Lower lobe of right lung (tissue), 2 donors: ENCODE results near the gene MIOS. TPM values are rescaled to one million over a fixed set of nuclear protein-coding genes. Genes with fewer than 3 reads are reported as not detected.
"Not testable (repeated sequence)": the region's sequence is repeated elsewhere in the genome, so short reads cannot be mapped to it uniquely, and the experiment has no call there.

Experiments used
- ATAC-seq, 2 donors: fragments of 200-7000 bp; cut with Tn5 transposase; one replicate each; pipeline ENCODE4 v1.9.1; 2020 to 2022; ENCODE audit warnings: mild to moderate bottlenecking in 2 of 2, moderate library complexity in 2 of 2
- DNase-seq: peaks from one replicate; pipeline ENCODE4 v3.0.0-alpha.2; 2020
- H3K27ac ChIP-seq: fragments of 200-600 bp; one replicate; pipeline ENCODE4 v1.8.0; 2022
- H3K27me3 ChIP-seq: fragments of 200-600 bp; one replicate; pipeline ENCODE4 v1.8.0; 2022; ENCODE audit warnings: low read depth
- H3K36me3 ChIP-seq: fragments of 200-600 bp; one replicate; pipeline ENCODE4 v1.8.0; 2022; ENCODE audit warnings: mild to moderate bottlenecking
- H3K4me1 ChIP-seq: fragments of 200-600 bp; one replicate; pipeline ENCODE4 v1.8.0; 2022
- H3K4me3 ChIP-seq: fragments of 200-600 bp; one replicate; pipeline ENCODE4 v1.8.0; 2022; ENCODE audit warnings: mild to moderate bottlenecking
- H3K9me3 ChIP-seq: fragments of 200-600 bp; one replicate; pipeline ENCODE4 v1.8.0; 2022
- CTCF ChIP-seq: fragments of 200-600 bp; IDR thresholded peaks from one replicate; pipeline ENCODE4 v1.8.0; 2022; ENCODE audit warnings: antibody characterized with exemption, mild to moderate bottlenecking
- intact Hi-C: fragments of 100-400 bp; cut with DNase I; formaldehyde crosslinking; loops from one replicate; pipeline ENCODE4 v1.11.0; 2022
- total RNA-seq: library from RNA; stranded (reverse); fragmentation: NEBNext Ultra II Directional; extraction: Animal tissue kit (Norgen Biotek cat#: 25700); gene quantifications from one replicate; pipeline ENCODE4 v1.2.1, GENCODE V29; 2021
- donor health status: DM: no; HTN: yes; CAD: no; lungs with severe emphysema.

MIOS gene
- total RNA-seq, 1 donor from 2014 or later: 28.8 TPM

GRCh38 chr7:7553386-7553785 is 13.3 kb upstream of the MIOS start:
- ATAC-seq: no peak
- H3K27me3 ChIP-seq: no peaks in the 10 kb centered on the region
- intact Hi-C loops: no loop called here
- H3K4me1 ChIP-seq: no peaks in the 10 kb centered on the region
- H3K9me3 ChIP-seq: no peaks in the 10 kb centered on the region
- no peak for DNase-seq
- no peak overlapping the region for H3K27ac ChIP-seq
- no peak overlapping the region for H3K4me3 ChIP-seq
- H3K36me3 ChIP-seq: no peaks in the 10 kb centered on the region
- no peak for TF ChIP-seq CTCF

GRCh38 chr7:7554021-7554432 is 12.7 kb upstream of the MIOS start:
- ATAC-seq (no peak), DNase-seq (no peak)
- H3K4me1 ChIP-seq: no peaks in the 10 kb centered on the region
- intact Hi-C loops: no loop called here
- no peaks in the 10 kb centered on the region for H3K27me3 ChIP-seq
- H3K27ac ChIP-seq: no peak overlapping the region
- H3K4me3 ChIP-seq: no peak overlapping the region
- H3K9me3 ChIP-seq: no peaks in the 10 kb centered on the region
- no peak for TF ChIP-seq CTCF
- H3K36me3 ChIP-seq: no peaks in the 10 kb centered on the region

- Histone ChIP-seq H3K9me3 (no peaks in the 10 kb centered on the region), H3K27me3 (no peaks in the 10 kb centered on the region), H3K4me3 (no peak overlapping the region), H3K36me3 (no peaks in the 10 kb centered on the region), H3K27ac (no peak overlapping the region), H3K4me1 (no peaks in the 10 kb centered on the region)
- ATAC-seq (peak in 1 of 2 donors; percentile 12), DNase-seq (no peak)
- no peak for TF ChIP-seq CTCF
- intact Hi-C loops: no loop called here
These were observed 11.8 kb upstream of the MIOS start for GRCh38 chr7:7554649-7555575.

- intact Hi-C loops: no loop called here
These were observed 9.8 kb upstream of the MIOS start for GRCh38 chr7:7556852-7557251.

GRCh38 chr7:7557252-7557651 is 9.4 kb upstream of the MIOS start:
- no peak for TF ChIP-seq CTCF
- no peak for DNase-seq
- intact Hi-C loops: no loop called here

More at GRCh38 chr7:7556852-7557251, 9.8 kb upstream of the MIOS start:
- DNase-seq (no peak), ATAC-seq (peak in 1 of 2 donors; percentile 11)
- no peaks in the 10 kb centered on the region for H3K36me3 ChIP-seq
- TF ChIP-seq CTCF: no peak
- no peaks in the 10 kb centered on the region for H3K9me3 ChIP-seq
- H3K4me3 ChIP-seq: no peak overlapping the region
- no peaks in the 10 kb centered on the region for H3K4me1 ChIP-seq
- H3K27ac ChIP-seq: no peak overlapping the region
- H3K27me3 ChIP-seq: no peaks in the 10 kb centered on the region

GRCh38 chr7:7561591-7561990 is 5.1 kb upstream of the MIOS start:
- H3K9me3 ChIP-seq, H3K27me3 ChIP-seq, intact Hi-C loops, H3K4me3 ChIP-seq, H3K27ac ChIP-seq, H3K36me3 ChIP-seq, ATAC-seq, DNase-seq: not testable (repeated sequence)
- peaks cover 13% of the 10 kb centered on the region for H3K4me1 ChIP-seq

More at GRCh38 chr7:7557252-7557651, 9.4 kb upstream of the MIOS start:
- no peak for ATAC-seq
- no peaks in the 10 kb centered on the region for H3K4me1 ChIP-seq
- no peak overlapping the region for H3K4me3 ChIP-seq
- no peaks in the 10 kb centered on the region for H3K36me3 ChIP-seq
- H3K9me3 ChIP-seq: no peaks in the 10 kb centered on the region
- no peaks in the 10 kb centered on the region for H3K27me3 ChIP-seq
- H3K27ac ChIP-seq: no peak overlapping the region
